Amygdala (tissue), 56 donors: Measurements from ENCODE around the gene FKBP15.

Experiments
- DNase-seq, 56 donors: peaks; one replicate each; lab custom pipeline; 2025; lab: John Stamatoyannopoulos, UW

The FKBP15 gene

GRCh38 chr9:113231701-113232100 lies 10.6 kb upstream of the FKBP15 start:
- no peak for DNase-seq

- no peak for DNase-seq
These were observed 7.1 kb upstream of the FKBP15 start for GRCh38 chr9:113228130-113228665.

GRCh38 chr9:113227436-113227835 lies 6.4 kb upstream of the FKBP15 start:
- DNase-seq: no peak

- no peak for DNase-seq
These were observed 2.9 kb upstream of the FKBP15 start for GRCh38 chr9:113223963-113224362.

GRCh38 chr9:113222482-113222841 lies 1.4 kb upstream of the FKBP15 start:
- no peak for DNase-seq

- no peak for DNase-seq
These were observed 864 bp upstream of the FKBP15 start for GRCh38 chr9:113221800-113222481.

GRCh38 chr9:113220467-113221002 lies 542 bp downstream of the FKBP15 start:
- DNase-seq: no peak

- DNase-seq: no peak
These were observed 1.1 kb downstream of the FKBP15 start for GRCh38 chr9:113219969-113220368.

GRCh38 chr9:113219186-113219936 lies 1.7 kb downstream of the FKBP15 start:
- no peak for DNase-seq

GRCh38 chr9:113216406-113216805 lies 4.7 kb downstream of the FKBP15 start:
- DNase-seq: no peak

GRCh38 chr9:113215132-113215531 lies 5.9 kb downstream of the FKBP15 start:
- no peak for DNase-seq

GRCh38 chr9:113210815-113211214 lies 10.3 kb downstream of the FKBP15 start:
- DNase-seq: peak in 5 of 56 donors; percentile 1 to 37 (median 4)

GRCh38 chr9:113205861-113206260 lies 15.2 kb downstream of the FKBP15 start:
- no peak for DNase-seq

DNA sequence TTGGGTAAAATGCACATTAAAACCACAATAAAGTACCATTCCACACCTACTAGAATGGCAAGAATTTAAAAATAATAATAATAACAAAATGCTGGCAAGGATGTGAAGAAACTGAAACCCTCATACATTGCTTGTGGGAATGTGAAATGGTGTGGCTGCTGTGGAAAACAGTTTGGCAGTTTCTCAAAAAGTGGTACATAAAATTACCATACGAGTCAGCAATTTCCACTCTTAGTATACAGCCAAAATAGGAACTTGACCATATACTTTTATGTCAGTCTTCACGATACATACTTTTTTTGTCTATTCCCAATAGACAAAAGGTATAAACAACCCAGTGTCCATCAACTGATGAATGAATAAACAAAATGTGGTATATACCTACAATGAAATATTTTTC lies 15.6 kb downstream of the FKBP15 start:
- no peak for DNase-seq

DNA sequence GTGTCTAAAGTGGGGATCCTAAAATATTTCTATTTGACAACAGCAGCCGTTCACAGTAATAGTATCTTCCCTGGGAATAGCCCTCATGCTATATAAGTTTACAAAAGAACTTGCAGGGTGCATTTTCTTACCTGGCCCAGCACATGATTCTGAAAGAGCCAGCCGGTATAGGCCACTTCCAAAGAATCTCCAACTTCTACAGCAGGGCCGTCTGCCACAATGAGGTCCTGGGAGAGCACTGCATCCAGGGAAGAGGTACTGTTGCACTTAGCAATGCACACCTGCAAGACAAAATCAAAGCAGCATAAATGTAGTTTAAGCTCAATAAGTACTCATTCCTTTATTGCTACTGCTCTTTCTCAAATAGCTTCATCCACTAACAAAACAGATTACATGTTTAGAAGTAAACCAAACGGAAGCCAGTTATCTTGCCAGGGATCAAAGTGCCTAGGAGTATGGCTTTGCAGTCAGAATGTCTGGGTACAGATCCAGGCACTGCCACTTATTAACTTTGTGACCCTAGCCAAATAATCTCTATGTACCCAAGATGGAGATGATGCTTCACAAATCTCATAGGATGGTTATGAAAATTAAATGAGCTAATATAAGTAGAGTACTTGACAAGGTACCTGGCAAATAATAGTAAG lies 21.3 kb downstream of the FKBP15 start:
- no peak for DNase-seq

DNA sequence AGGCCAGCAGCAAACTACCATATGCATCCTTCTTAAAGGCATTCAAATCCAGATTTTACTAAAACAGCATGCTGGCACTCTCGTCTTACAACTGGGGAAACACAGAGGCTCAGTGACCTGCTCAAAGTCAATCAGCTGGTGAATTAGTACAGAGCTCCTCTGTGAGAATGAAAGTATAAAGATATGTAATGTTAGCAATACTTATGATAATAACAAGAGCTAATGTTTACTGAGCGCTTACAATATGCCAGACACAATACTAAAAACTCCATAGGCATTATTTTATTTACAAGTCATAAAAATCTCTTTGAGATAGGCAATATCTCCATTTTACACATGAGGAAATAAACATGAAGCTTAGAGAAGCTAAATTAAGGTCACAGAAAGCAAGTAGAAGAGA lies 28.6 kb downstream of the FKBP15 start:
- DNase-seq: no peak

- peak in 2 of 56 donors; percentile 5 to 33 for DNase-seq
These were observed 33.0 kb downstream of the FKBP15 start for GRCh38 chr9:113187929-113188595.

- DNase-seq: no peak
These were observed 34.8 kb downstream of the FKBP15 start for GRCh38 chr9:113186137-113186755.

GRCh38 chr9:113185271-113185670 lies 35.8 kb downstream of the FKBP15 start:
- no peak for DNase-seq

- no peak for DNase-seq
These were observed 36.5 kb downstream of the FKBP15 start for GRCh38 chr9:113184539-113184938.
